ENCODE measurements around the gene NXPH3. TPM values are rescaled to one million over a fixed set of nuclear protein-coding genes. Genes with fewer than 3 reads are reported as not detected.

NXPH3 gene
- polyA plus RNA-seq, 1 of the 3 experiments (the other 2 are of a cell fraction) = 0.30 TPM

- H2AFZ ChIP-seq (ENCODE audit: low read depth) = no peak overlapping the region
- POLR2A ChIA-PET = no interaction called here
- TF ChIP-seq EP300 (IDR thresholded peaks at IDR 0.05; ENCODE audit: borderline replicate concordance in 1 of 2, low read depth in 1 of 2, low read length in 1 of 2) (no peak), SMC3 (IDR thresholded peaks at IDR 0.05; ENCODE audit: low read depth, low read length) (peak; percentile 91), RAD21 (IDR thresholded peaks at IDR 0.05; ENCODE audit: low read length) (peak; percentile 81), USF1 (IDR thresholded peaks at IDR 0.05; ENCODE audit: borderline replicate concordance, low read depth) (no peak), CTCF (IDR thresholded peaks at IDR 0.05) (peak; percentile 68)
- H3K9me2 ChIP-seq = no peaks in the 10 kb centered on the region
- H3K79me2 ChIP-seq (ENCODE audit: insufficient read depth) = no peaks in the 10 kb centered on the region
- WGBS (ENCODE audit: low lambda C conversion rate) = 73% methylated on average over 7 of the region's 8 CpGs
- no peak overlapping the region; a peak in 1 of 4 replicates for H3K4me3 ChIP-seq (ENCODE audit: low read depth in 2 of 2, low read length in 1 of 2)
- H4K20me1 ChIP-seq (ENCODE audit: insufficient read depth) = no peaks in the 10 kb centered on the region
- no peaks in the 10 kb centered on the region for H3F3A ChIP-seq (replicated peaks; ENCODE audit: insufficient read depth)
- no peak overlapping the region for H3K4me2 ChIP-seq
- no peaks in the 10 kb centered on the region for H3K9me3 ChIP-seq
- CTCF ChIA-PET = interaction anchor here (0.9 to 17.1 kb wide), 18 partner anchors 8 to 146 kb away, joined by 3 to 499 read pairs (median 5); partner anchors contain the start of genes NGFR and PHB1
- H3K36me3 ChIP-seq (replicated peaks in 1 of 2; ENCODE audit: control insufficient read depth in 1 of 2, insufficient read depth in 2 of 2, low read length in 1 of 2) = no peaks in the 10 kb centered on the region
- H3K27me3 ChIP-seq (ENCODE audit: insufficient read depth) = peaks cover 8% of the 10 kb centered on the region
- peak overlapping the region in 1 of 2 experiments; percentile 30; a peak in 1 of 4 replicates for H3K27ac ChIP-seq (ENCODE audit: low read depth in 2 of 2, low read length in 1 of 2)
- no peak overlapping the region for H3K9ac ChIP-seq
- peaks cover 0 to 43% of the 10 kb centered on the region in 2 experiments; a peak in 1 of 4 replicates for H3K4me1 ChIP-seq (ENCODE audit: control insufficient read depth in 1 of 2, insufficient read depth in 2 of 2, low read depth in 1 of 2, low read length in 1 of 2)
- DNase-seq = peak; percentile 73
These were observed 27.0 kb upstream of the NXPH3 start for GRCh38 chr17:49548506-49549310.

GRCh38 chr17:49549311-49549605, 26.4 kb upstream of the NXPH3 start:
- WGBS (ENCODE audit: low lambda C conversion rate) = 82% methylated on average over 6 of the region's 6 CpGs
- H3K4me2 ChIP-seq = no peak overlapping the region
- H3K9ac ChIP-seq = no peak overlapping the region

More at GRCh38 chr17:49549311-49549605, 26.4 kb upstream of the NXPH3 start:
- Histone ChIP-seq H3K36me3 (replicated peaks in 1 of 2; ENCODE audit: control insufficient read depth in 1 of 2, insufficient read depth in 2 of 2, low read length in 1 of 2) (no peaks in the 10 kb centered on the region), H4K20me1 (ENCODE audit: insufficient read depth) (no peaks in the 10 kb centered on the region), H3K4me1 (ENCODE audit: control insufficient read depth in 1 of 2, insufficient read depth in 2 of 2, low read depth in 1 of 2, low read length in 1 of 2) (peaks cover 0 to 43% of the 10 kb centered on the region in 2 experiments; a peak in 1 of 4 replicates), H3K9me2 (no peaks in the 10 kb centered on the region), H3K4me3 (ENCODE audit: low read depth in 2 of 2, low read length in 1 of 2) (no peak overlapping the region), H3F3A (replicated peaks; ENCODE audit: insufficient read depth) (no peaks in the 10 kb centered on the region), H3K27me3 (ENCODE audit: insufficient read depth) (peaks cover 3% of the 10 kb centered on the region; the same call in 1 of the 2 replicates), H3K79me2 (ENCODE audit: insufficient read depth) (no peaks in the 10 kb centered on the region), H3K9me3 (no peaks in the 10 kb centered on the region), H2AFZ (ENCODE audit: low read depth) (no peak overlapping the region), H3K27ac (ENCODE audit: low read depth in 2 of 2, low read length in 1 of 2) (no peak overlapping the region; a peak in 1 of 4 replicates)
- peak; percentile 33 for DNase-seq
- POLR2A ChIA-PET = no interaction called here
- TF ChIP-seq PBX3 (IDR thresholded peaks at IDR 0.05) (no peak), GABPA (IDR thresholded peaks at IDR 0.05; ENCODE audit: low read depth) (no peak), GATA2 (CRISPR knock-in tag; IDR thresholded peaks at IDR 0.05) (no peak), EZH2phosphoT487 (IDR thresholded peaks at IDR 0.05; ENCODE audit: borderline replicate concordance, low read depth) (no peak), NRF1 (IDR thresholded peaks at IDR 0.05; ENCODE audit: low read depth, low read length) (no peak), CTCF (IDR thresholded peaks at IDR 0.05) (no peak), SIN3A (IDR thresholded peaks at IDR 0.05; ENCODE audit: borderline replicate concordance, low read depth, low read length) (no peak), MEF2A (IDR thresholded peaks at IDR 0.05; ENCODE audit: borderline replicate concordance, low read depth) (no peak), TEAD4 (IDR thresholded peaks at IDR 0.05; ENCODE audit: borderline replicate concordance, insufficient read depth) (no peak), EP300 (IDR thresholded peaks at IDR 0.05; ENCODE audit: borderline replicate concordance in 1 of 2, low read depth in 1 of 2, low read length in 1 of 2) (no peak), USF1 (IDR thresholded peaks at IDR 0.05; ENCODE audit: borderline replicate concordance, low read depth) (no peak), USF2 (IDR thresholded peaks at IDR 0.05; ENCODE audit: borderline replicate concordance, low read depth, low read length) (no peak)
- CTCF ChIA-PET = interaction anchor here (1.0 to 17.1 kb wide), 7 partner anchors 24 to 144 kb away, joined by 3 to 499 read pairs (median 51); partner anchors contain the start of genes NGFR and PHB1

Data from SK-N-SH (cell line).